ENCODE measurements around the gene ATP6V0B. TPM values are rescaled to one million over a fixed set of nuclear protein-coding genes. Genes with fewer than 3 reads are reported as not detected.

Gene ATP6V0B
- total and polyA plus RNA-seq, 2 of the 8 experiments (the other 6 are each of a cell fraction or from before 2014, with no cell fraction given) = 105 to 308 TPM

DNA sequence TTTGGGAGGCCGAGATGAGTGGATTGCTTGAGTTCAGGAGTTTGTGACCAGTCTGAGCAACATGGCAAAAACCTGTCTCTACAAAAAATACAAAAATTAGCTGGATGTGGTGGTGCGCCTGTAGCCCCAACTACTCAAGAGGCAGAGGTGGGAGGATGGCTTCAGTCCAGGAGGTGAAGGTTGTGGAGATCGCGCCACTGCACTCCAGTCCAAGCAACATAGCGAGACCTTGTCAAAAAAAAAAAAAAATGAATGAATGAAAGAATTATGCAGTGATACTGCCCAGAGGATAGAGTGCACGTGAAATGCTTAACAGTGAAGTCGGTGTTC is 5.4 kb upstream of the ATP6V0B start (continued):
- TF ChIP-seq, protein P1, sequence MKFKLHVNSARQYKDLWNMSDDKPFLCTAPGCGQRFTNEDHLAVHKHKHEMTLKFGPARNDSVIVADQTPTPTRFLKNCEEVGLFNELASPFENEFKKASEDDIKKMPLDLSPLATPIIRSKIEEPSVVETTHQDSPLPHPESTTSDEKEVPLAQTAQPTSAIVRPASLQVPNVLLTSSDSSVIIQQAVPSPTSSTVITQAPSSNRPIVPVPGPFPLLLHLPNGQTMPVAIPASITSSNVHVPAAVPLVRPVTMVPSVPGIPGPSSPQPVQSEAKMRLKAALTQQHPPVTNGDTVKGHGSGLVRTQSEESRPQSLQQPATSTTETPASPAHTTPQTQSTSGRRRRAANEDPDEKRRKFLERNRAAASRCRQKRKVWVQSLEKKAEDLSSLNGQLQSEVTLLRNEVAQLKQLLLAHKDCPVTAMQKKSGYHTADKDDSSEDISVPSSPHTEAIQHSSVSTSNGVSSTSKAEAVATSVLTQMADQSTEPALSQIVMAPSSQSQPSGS (IDR thresholded peaks at IDR 0.05; ENCODE audit: low read length) = no peak
- no peak for TF ChIP-seq TBP (IDR thresholded peaks at IDR 0.05; ENCODE audit: low read depth, low read length)
